Measurements from ENCODE around the gene LGR4. TPM values are rescaled to one million over a fixed set of nuclear protein-coding genes. Genes with fewer than 3 reads are reported as not detected.
"Not testable (repeated sequence)": the region's sequence is repeated elsewhere in the genome, so short reads cannot be mapped to it uniquely, and the experiment has no call there.

Gene LGR4
- total and polyA plus RNA-seq, 4 donors = 4.6 to 25.7 (median 21.5) TPM

DNA sequence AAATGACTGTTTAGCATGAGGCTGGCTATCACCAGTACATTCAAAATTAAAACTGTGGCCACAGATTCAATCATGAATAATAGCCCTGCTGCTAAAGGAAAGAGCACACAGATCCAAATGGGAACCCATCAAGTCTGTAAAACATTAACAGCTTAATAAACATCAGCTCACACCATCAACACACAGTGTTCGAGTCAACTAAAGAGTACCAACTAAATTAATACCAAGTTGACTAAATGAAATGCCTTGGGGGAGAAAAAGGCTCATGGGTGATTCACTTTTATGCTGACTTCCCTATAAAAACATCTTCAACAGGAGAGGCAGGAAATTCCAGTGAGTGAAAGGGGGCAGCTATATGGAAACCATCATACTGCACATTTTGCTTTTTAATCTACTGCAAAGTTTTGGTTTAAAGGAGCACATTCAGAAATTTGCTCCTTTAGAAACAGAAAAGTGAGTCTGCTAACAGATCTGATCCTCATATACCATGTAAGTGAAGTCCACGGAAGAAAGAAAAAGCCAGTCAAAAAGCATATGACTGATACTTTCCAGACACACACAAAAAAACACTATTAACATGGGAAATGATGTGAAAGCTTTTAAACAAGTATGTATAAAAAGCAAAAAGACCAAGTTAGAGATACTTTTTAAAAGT, 16.3 kb downstream of the LGR4 start:
- Histone ChIP-seq H3K36me3 (ENCODE audit: control insufficient read depth in 1 of 2, insufficient read depth in 2 of 2, low read length in 1 of 2) (no peaks in the 10 kb centered on the region), H3K27me3 (ENCODE audit: control insufficient read depth in 1 of 2, insufficient read depth in 2 of 2, low read length in 1 of 2) (no peaks in the 10 kb centered on the region), H3K9me3 (ENCODE audit: control insufficient read depth, low read length) (no peaks in the 10 kb centered on the region), H3K27ac (ENCODE audit: low read depth in 1 of 2, low read length in 2 of 2) (peak overlapping the region in 1 of 2 donors; percentile 15), H3K4me1 (ENCODE audit: control insufficient read depth in 1 of 2, insufficient read depth in 2 of 2, low read length in 2 of 2) (peaks cover 0 to 8% of the 10 kb centered on the region in 2 donors), H3K4me3 (ENCODE audit: low read length in 2 of 2) (no peak overlapping the region)
- no peak for ATAC-seq (ENCODE audit: low FRiP score)
- WGBS, 2 donors = 12 to 20% methylated on average over 2 of the region's 2 CpGs
- intact Hi-C loops (cut with DNase I) = no loop called here
- no peak for DNase-seq

DNA sequence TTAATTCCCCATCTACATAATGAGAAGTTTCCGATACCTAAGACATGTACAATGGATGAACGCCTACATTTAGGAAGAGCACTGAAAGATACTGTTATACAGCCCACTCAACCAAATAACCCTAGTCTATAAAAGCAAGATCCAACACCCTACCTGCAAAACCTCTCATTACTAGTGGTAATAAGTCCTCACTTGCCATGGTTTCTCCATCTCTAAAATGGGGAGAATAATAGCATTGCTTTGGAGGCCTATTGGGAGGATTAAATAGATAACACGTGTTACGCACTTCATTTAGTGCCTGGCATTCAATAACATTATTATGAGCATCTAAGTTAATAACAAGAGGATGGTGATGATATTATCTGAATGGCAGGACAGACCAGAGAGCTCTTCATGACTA, 16.9 kb downstream of the LGR4 start:
- peak overlapping the region in 1 of 2 donors; percentile 15 for H3K27ac ChIP-seq (ENCODE audit: low read depth in 1 of 2, low read length in 2 of 2)
- H3K27me3 ChIP-seq (ENCODE audit: control insufficient read depth in 1 of 2, insufficient read depth in 2 of 2, low read length in 1 of 2) = no peaks in the 10 kb centered on the region
- no peak overlapping the region for H3K4me3 ChIP-seq (ENCODE audit: low read length in 2 of 2)
- ATAC-seq (ENCODE audit: low FRiP score) (no peak), DNase-seq (no peak)
- no peaks in the 10 kb centered on the region for H3K9me3 ChIP-seq (ENCODE audit: control insufficient read depth, low read length)
- peaks cover 0 to 8% of the 10 kb centered on the region in 2 donors for H3K4me1 ChIP-seq (ENCODE audit: control insufficient read depth in 1 of 2, insufficient read depth in 2 of 2, low read length in 2 of 2)
- intact Hi-C loops (cut with DNase I) = no loop called here
- WGBS, 2 donors = 90 to 95% methylated on average over 4 of the region's 4 CpGs
- H3K36me3 ChIP-seq (ENCODE audit: control insufficient read depth in 1 of 2, insufficient read depth in 2 of 2, low read length in 1 of 2) = no peaks in the 10 kb centered on the region

DNA sequence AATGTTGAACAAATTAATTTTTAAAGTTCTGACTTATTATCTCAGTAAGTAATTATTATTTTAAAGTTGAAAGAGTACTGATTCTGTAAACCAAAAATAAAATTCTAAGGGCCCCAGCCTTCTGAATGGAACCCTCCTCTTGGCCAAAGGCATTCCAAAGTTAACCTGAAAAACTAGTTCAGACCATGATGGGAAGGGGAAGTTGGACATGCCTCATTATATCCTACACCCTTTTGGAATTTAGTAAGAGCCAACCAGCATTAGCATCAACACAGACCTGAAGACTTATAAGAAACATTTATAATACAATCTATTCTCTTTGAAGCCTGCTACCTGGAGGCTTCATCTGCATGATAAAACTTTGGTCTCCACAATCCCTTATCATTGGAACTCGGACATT, 18.9 kb downstream of the LGR4 start:
- WGBS, 2 donors = 41 to 44% methylated on average over 1 of the region's 1 CpG
- Histone ChIP-seq H3K9me3 (ENCODE audit: control insufficient read depth, low read length) (no peaks in the 10 kb centered on the region), H3K4me3 (ENCODE audit: low read length in 2 of 2) (no peak overlapping the region), H3K27me3 (ENCODE audit: control insufficient read depth in 1 of 2, insufficient read depth in 2 of 2, low read length in 1 of 2) (no peaks in the 10 kb centered on the region), H3K27ac (ENCODE audit: low read depth in 1 of 2, low read length in 2 of 2) (no peak overlapping the region), H3K4me1 (ENCODE audit: control insufficient read depth in 1 of 2, insufficient read depth in 2 of 2, low read length in 2 of 2) (peaks cover 0 to 8% of the 10 kb centered on the region in 2 donors), H3K36me3 (ENCODE audit: control insufficient read depth in 1 of 2, insufficient read depth in 2 of 2, low read length in 1 of 2) (no peaks in the 10 kb centered on the region)
- no peak for ATAC-seq (ENCODE audit: low FRiP score)
- DNase-seq = no peak
- intact Hi-C loops (cut with DNase I) = no loop called here

DNA sequence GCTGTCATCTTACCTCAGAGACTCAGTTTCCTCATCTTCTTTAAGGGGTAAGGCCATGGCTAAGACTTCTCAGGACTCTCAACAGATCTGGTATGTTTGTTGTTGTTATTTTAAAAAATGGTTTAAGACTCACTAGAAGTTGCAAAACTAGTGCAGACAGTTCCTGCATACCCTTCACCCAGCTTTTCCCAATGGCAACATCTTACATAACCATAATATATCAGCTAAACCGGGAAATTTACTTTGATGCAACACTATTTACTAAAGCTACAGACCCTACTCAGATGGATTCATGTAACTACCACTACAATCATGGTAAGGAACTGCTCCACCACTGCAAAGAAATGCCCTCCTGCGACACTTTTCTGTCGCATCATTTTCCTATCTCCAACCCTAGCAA, 20.4 kb downstream of the LGR4 start:
- DNase-seq (no peak), ATAC-seq (ENCODE audit: low FRiP score) (no peak)
- Histone ChIP-seq H3K4me1 (ENCODE audit: control insufficient read depth in 1 of 2, insufficient read depth in 2 of 2, low read length in 2 of 2) (peaks cover 0 to 8% of the 10 kb centered on the region in 2 donors), H3K9me3 (ENCODE audit: control insufficient read depth, low read length) (no peaks in the 10 kb centered on the region), H3K36me3 (ENCODE audit: control insufficient read depth in 1 of 2, insufficient read depth in 2 of 2, low read length in 1 of 2) (no peaks in the 10 kb centered on the region), H3K4me3 (ENCODE audit: low read length in 2 of 2) (no peak overlapping the region), H3K27ac (ENCODE audit: low read depth in 1 of 2, low read length in 2 of 2) (no peak overlapping the region), H3K27me3 (ENCODE audit: control insufficient read depth in 1 of 2, insufficient read depth in 2 of 2, low read length in 1 of 2) (no peaks in the 10 kb centered on the region)
- intact Hi-C loops (cut with DNase I) = no loop called here
- WGBS, 2 donors = 90 to 91% methylated on average over 3 of the region's 3 CpGs

DNA sequence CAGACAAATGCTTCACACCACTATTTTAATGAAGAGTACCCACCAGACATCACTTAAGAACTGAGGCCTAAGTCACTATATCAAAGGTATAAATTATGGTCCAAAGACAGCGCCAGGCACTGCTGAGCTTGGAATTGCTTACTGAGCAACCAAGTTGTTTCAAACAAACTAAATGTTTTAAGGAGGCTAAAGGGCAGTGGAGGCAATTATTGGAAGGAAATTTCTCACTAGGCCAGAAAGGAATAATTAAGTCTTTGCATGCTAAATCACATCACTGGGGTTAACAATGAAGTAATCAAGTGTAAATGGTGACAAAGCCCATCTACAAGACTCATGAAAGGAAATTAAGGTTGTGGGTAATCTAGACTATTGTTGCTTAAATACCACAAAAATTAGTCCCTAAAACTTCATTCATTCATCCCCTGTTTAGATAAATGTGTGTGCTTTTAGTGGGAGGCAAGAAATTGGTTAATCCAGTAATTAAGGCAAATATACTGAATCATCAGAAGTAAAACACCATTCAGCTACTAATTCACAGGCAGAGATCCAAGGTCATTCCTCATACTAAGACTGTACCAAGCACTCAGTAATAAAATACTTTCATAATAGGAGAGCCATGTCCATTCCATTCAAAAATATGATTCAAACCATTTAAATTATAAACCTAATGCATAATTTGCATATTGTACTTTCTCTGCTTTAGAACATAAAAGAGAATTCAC, 21.2 kb downstream of the LGR4 start:
- 76 to 82% methylated on average over 1 of the region's 1 CpG for WGBS, 2 donors
- H3K4me1 ChIP-seq (ENCODE audit: control insufficient read depth in 1 of 2, insufficient read depth in 2 of 2, low read length in 2 of 2) = peaks cover 0 to 8% of the 10 kb centered on the region in 2 donors
- DNase-seq = no peak
- ATAC-seq (ENCODE audit: low FRiP score) = no peak
- H3K4me3 ChIP-seq (ENCODE audit: low read length in 2 of 2) = no peak overlapping the region
- no peaks in the 10 kb centered on the region for H3K27me3 ChIP-seq (ENCODE audit: control insufficient read depth in 1 of 2, insufficient read depth in 2 of 2, low read length in 1 of 2)
- intact Hi-C loops (cut with DNase I) = no loop called here
- H3K27ac ChIP-seq (ENCODE audit: low read depth in 1 of 2, low read length in 2 of 2) = no peak overlapping the region
- no peaks in the 10 kb centered on the region for H3K36me3 ChIP-seq (ENCODE audit: control insufficient read depth in 1 of 2, insufficient read depth in 2 of 2, low read length in 1 of 2)
- H3K9me3 ChIP-seq (ENCODE audit: control insufficient read depth, low read length) = no peaks in the 10 kb centered on the region

DNA sequence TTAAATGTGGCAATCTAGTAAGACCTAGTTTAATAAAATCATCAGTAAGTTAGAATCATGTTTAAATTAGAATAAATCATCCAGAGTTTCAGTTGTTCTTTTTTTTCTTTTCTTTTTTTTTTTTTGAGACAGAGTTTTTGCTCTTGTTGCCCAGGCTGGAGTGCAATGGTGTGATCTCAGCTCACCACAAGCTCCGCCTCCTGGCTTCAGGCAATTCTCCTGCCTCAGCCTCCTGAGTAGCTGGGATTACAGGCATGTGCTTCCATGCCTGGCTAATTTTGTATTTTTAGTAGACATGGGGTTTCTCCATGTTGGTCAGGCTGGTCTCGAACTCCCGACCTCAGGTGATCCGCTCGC, 24.4 kb downstream of the LGR4 start:
- H3K4me3 ChIP-seq (ENCODE audit: low read length in 2 of 2); intact Hi-C loops (cut with DNase I); H3K36me3 ChIP-seq (ENCODE audit: control insufficient read depth in 1 of 2, insufficient read depth in 2 of 2, low read length in 1 of 2); H3K9me3 ChIP-seq (ENCODE audit: control insufficient read depth, low read length); H3K4me1 ChIP-seq (ENCODE audit: control insufficient read depth in 1 of 2, insufficient read depth in 2 of 2, low read length in 2 of 2); H3K27me3 ChIP-seq (ENCODE audit: control insufficient read depth in 1 of 2, insufficient read depth in 2 of 2, low read length in 1 of 2); H3K27ac ChIP-seq (ENCODE audit: low read depth in 1 of 2, low read length in 2 of 2); DNase-seq; ATAC-seq (ENCODE audit: low FRiP score): not testable (repeated sequence)
- WGBS, 2 donors = 94 to 97% methylated on average over 5 of the region's 5 CpGs

DNA sequence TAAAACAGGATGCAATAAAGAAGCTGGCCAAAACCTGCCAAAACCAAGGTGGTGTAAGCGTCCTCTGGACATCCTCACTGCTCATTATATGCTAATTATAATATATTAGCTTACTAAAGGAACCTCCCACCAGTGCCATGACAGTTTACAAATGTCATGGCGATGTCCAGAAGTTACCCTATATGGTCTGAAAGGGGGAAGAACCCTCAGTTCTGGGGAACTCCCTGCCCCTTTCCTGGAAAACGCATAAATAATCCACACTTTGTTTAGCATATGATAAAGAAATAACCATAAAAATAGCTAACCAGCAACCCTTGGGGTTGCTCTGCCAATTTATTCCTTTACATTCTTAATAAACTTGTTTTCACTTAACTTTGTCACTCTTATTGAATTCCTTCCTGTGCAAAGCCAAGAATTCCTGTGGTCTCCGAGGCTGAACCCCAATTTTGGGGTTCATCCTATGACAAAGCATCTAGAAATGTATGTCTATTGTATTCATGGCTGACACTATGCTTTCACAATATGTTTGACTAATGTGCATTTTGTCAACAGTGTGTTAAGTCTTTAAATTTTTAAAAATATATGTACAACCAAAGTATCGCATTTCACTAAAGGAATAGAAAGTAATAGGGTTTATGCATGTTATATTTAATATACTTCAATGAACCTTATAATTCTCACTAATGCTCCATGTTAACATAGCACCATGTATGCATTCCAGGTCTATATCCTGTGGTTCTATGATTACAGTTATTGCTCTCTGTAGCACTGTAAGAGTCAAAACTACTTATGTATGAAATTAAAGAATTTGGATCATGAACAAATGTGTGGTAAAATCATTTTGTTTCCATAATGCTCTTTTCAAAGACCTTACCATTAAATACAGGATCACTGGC, 25.1 kb downstream of the LGR4 start:
- Histone ChIP-seq H3K27me3 (ENCODE audit: control insufficient read depth in 1 of 2, insufficient read depth in 2 of 2, low read length in 1 of 2) (no peaks in the 10 kb centered on the region), H3K4me3 (ENCODE audit: low read length in 2 of 2) (no peak overlapping the region), H3K27ac (ENCODE audit: low read depth in 1 of 2, low read length in 2 of 2) (no peak overlapping the region), H3K36me3 (ENCODE audit: control insufficient read depth in 1 of 2, insufficient read depth in 2 of 2, low read length in 1 of 2) (no peaks in the 10 kb centered on the region), H3K9me3 (ENCODE audit: control insufficient read depth, low read length) (no peaks in the 10 kb centered on the region), H3K4me1 (ENCODE audit: control insufficient read depth in 1 of 2, insufficient read depth in 2 of 2, low read length in 2 of 2) (peaks cover 0 to 4% of the 10 kb centered on the region in 2 donors)
- no peak for DNase-seq
- 84 to 85% methylated on average over 5 of the region's 5 CpGs for WGBS, 2 donors
- ATAC-seq (ENCODE audit: low FRiP score) = no peak
- intact Hi-C loops (cut with DNase I) = no loop called here

DNA sequence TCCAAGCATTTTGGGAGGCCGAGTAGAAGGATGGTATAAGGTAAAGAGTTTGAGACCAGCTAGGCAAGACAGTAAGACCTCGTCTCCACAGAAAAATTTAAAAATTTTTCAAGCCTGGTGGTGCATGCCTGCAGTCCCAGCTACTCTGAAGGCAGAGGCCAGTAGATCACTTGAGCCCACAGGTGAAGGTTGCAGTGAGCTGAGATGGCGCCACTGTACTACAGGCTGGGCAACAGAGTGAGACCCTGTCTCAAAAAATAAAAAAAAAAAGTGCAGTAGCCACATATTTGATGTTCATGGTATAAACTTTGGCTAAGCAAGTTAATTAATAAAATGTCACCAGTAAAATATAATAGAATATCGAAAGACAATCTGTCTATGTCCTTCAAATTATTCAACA, 27.0 kb downstream of the LGR4 start:
- DNase-seq (no peak), ATAC-seq (ENCODE audit: low FRiP score) (no peak)
- Histone ChIP-seq H3K27ac (ENCODE audit: low read depth in 1 of 2, low read length in 2 of 2) (no peak overlapping the region), H3K36me3 (ENCODE audit: control insufficient read depth in 1 of 2, insufficient read depth in 2 of 2, low read length in 1 of 2) (no peaks in the 10 kb centered on the region), H3K9me3 (ENCODE audit: control insufficient read depth, low read length) (no peaks in the 10 kb centered on the region), H3K27me3 (ENCODE audit: control insufficient read depth in 1 of 2, insufficient read depth in 2 of 2, low read length in 1 of 2) (no peaks in the 10 kb centered on the region), H3K4me1 (ENCODE audit: control insufficient read depth in 1 of 2, insufficient read depth in 2 of 2, low read length in 2 of 2) (peaks cover 0 to 3% of the 10 kb centered on the region in 2 donors), H3K4me3 (ENCODE audit: low read length in 2 of 2) (no peak overlapping the region)
- intact Hi-C loops (cut with DNase I) = no loop called here
- WGBS, 2 donors = 96% methylated on average over 4 of the region's 4 CpGs

Measured in aorta (tissue), 5 donors.